NCI-H1694 (cell line): ENCODE data around the gene HEXIM1.
A peak's percentile ranks its signal among the peaks of the same experiment; 100 is the strongest.

Source experiments
- DNase-seq: peaks from one replicate; lab custom pipeline; 2025; lab: John Stamatoyannopoulos, UW

Gene HEXIM1

DNA sequence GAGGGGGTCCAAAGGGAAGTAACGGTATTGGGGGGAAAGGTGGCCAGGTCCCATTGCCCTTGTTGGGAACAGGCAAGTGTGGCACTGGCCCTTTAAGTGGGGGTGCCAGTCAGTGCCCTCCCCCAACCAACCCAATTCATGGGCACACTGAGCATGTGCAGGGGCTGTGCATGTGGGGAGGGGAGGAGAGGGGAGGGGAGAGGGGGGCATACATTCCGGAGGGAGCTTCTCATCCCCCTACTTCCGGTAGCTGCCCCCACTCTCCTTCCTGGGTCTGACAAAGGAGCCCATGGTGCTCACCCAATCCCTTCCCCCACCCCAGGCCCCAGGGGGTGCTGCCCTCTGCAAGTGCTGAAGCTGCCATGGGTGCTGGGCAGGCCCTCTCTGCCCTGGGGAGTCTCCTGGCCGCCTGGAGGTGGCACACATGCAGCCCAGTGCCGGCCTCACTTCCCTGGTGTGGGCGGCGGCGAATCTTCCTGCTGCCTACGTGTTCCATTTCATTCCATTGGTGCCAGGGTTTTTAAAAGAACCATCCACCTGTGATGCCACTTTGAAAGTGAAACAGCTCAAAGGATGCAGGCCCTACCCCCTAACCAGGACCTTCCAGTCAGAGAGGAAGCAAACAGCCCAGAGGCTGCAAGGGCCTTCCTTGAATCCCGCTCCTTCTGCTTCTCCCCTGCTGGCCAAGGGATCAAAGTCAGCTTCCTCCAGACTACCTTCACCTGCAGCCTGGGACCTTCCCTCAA is 24.4 kb downstream of the HEXIM1 start:
- DNase-seq, result no peak

GRCh38 chr17:45175759-45176115 is 27.5 kb downstream of the HEXIM1 start:
- DNase-seq, result no peak

DNA sequence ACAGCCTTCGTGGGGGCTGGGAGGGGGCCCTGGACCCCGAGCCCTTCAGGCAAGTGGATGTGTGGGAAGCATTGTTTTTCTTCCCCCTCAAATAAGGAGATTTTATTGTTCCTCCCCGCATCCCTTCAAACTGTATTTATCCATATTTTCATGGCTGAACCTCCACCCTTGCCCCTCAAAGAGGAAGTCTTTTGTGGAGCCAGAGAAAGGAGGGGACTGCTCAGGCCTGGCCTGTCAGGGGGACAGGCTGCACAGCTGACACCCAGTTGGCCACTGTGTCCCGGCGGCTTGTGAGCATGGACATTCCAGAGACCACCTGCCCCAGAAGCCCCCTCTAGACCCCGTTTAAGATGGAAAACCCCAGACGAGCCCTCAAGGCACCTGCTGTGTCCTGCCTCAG is 29.3 kb downstream of the HEXIM1 start:
- no peak for DNase-seq

- no peak for DNase-seq
Measured at GRCh38 chr17:45184144-45184543, 35.9 kb downstream of the HEXIM1 start.

DNA sequence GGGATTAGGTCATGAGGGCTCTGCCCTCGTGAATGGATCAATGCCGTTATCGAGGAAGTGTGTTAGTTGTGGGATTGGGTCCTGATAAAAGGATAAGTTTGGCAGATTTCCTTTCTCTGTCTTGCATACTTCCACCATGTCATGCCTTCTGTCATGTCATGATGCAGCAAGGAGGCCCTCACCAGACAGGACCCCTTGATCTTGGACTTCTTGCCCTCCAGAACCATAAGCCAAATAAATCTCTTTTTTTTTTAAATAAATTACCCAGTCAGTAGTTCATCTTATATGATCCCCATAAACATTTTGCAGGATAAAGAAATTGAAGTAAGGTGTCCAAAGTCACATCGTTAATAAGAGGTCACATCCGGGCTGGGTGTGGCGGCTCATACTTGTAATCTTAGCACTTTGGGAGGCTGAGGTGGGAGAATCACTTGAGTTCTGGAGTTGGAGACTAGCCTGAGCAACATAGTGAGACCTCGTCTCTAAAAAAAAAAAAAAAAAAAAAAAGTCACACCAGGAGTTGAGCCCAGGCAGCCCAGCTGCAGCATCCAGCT is 38.6 kb downstream of the HEXIM1 start:
- DNase-seq, result no peak

- DNase-seq, result no peak
Measured at GRCh38 chr17:45189009-45189408, 40.7 kb downstream of the HEXIM1 start.

DNA sequence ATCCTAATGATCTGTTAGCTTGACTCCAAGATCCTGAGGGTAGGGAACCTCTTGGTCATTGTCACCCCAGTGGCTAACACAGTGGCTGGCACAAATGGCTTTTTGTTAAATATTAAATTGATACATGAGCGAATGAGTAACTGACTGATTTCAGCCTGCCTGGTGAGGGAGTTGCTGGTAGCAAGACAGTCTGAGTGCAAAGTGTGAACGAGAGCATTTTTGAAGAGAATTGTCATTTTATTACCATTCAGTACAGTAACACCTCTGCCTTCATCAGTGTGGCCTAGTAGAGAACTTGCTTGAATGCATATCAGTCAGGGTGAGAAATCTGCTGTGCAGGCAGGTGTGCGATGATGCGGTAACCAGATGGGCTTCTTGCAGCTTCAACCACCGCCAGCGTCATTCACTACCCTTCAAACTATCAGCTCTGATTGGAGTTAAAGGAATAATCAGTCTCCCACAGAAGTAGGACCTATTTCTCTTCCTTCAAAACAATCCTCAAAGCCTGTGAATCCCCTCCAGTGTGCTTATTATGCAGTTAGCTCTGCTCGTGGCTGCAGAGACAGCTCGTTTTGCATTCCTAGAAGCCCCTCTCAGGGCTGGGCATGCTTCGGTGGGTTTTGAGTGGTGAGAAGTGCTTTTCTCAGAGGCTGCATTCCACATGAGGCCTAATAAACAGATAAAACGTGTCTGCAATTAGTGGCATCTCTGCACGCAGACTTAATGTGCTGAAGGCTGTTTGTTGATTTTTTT is 42.4 kb downstream of the HEXIM1 start:
- peak; percentile 9 for DNase-seq

GRCh38 chr17:45195424-45195823 is 47.1 kb downstream of the HEXIM1 start:
- no peak for DNase-seq

- DNase-seq, result no peak
Measured at GRCh38 chr17:45197108-45197507, 48.8 kb downstream of the HEXIM1 start.

DNA sequence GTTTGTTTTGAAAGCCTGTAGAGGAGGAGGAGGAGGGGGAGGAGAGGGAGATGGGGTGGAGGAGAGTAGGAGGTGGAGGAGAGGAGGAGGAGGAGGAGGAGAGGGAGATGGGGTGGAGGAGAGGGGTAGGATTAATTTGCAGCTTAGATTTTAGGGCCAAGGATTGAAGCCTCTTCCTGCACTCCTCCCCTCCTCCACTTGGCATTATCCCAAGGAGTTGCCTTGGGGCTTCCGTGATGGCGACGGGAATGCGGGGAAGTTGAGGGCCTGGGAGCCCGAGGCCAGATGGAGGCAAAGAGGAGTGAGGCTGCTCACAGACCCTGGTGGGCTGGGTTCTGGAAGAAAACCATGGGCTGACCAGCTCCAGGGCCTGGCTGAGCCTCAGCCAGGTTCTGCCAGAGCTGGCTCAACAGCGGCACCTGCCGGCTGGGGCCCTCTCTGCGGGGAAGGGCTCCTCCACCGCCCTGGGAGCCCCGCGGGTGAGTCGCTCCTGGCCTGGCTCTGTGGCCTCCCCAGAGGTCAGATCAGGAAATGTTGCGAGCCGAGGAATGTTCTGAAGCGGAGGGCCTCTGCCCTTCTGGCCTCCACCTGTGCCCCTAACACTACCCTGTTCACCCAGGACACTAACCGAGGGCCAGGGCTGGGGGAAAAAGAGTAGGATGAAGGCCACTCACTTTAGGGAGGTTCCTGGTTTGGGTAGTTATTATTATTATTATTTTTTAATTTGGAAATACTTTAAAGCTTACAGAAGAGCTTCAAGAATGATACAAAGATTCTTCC is 49.5 kb downstream of the HEXIM1 start:
- peak; percentile 73 for DNase-seq

DNA sequence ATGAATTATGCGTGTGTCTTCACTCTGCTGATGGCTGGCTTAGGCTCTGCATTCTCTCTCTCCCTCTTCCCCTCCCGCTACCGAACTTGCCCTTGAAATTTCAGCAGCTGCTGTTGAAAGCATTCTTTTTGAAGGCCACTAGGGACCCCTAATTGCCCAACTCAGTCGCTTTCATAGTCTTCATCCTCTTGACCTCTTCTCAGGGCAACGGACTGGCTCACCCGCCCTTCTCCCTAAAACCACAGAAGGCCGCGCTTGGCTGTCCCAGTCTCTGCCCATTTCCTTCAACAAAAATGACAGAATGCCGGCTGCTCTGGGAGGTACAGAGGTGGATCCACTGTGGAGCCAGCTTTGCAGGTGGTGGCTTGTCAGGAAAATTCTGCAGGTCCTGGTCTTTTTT is 52.4 kb downstream of the HEXIM1 start:
- DNase-seq, result no peak

DNA sequence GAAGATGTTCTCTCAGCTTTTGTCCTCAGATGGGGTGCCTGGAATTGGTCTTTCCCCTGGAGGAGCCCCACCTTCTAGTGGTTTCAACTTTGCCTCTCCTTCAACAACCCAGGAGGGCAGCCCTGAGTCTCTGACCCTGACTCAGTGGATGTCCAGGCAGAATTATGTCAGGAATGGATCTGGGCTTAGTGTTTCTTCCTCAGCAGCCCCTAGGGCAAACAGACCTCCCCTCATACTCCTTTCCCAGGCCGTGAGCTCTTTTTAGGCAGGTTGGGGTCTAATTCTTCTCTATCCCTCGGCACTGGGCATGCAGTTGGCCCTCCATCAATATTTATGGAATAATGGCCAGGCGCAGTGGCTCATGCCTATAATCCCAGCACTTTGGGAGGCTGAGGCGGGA is 53.2 kb downstream of the HEXIM1 start:
- no peak for DNase-seq
